CD4-positive, alpha-beta T cell treated with Interleukin-4 for 4 hours (primary cell): Measurements from ENCODE around the gene AFAP1.

Experiments
- DNase-seq: peaks from one replicate; pipeline ENCODE4 v3.0.0-alpha.2; 2020

AFAP1 gene

DNA sequence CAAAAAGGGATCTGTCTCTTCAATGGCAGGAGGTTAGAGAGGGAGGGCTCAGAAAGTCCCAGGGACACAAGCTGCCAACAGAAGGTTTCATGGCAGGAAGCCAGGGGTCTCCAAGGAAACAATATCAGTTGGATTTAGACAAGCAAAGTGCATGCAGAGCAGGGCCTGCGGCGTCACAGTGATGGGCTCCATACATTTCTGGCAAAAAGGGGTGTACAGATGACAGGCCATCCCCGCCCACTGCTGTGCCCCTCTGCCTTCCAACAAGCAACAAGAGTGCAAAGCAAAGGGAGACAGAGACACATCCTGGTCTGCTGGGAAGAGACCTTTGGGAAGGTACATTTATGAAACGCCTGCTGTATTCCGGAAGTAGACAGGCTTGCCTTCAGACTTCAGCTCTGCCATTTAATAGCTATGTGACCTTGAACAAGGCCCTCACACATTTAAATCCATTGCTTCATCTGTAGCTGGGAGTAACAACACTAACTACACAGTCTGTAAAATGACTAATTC, 121.2 kb downstream of the AFAP1 start:
- no peak for DNase-seq

DNA sequence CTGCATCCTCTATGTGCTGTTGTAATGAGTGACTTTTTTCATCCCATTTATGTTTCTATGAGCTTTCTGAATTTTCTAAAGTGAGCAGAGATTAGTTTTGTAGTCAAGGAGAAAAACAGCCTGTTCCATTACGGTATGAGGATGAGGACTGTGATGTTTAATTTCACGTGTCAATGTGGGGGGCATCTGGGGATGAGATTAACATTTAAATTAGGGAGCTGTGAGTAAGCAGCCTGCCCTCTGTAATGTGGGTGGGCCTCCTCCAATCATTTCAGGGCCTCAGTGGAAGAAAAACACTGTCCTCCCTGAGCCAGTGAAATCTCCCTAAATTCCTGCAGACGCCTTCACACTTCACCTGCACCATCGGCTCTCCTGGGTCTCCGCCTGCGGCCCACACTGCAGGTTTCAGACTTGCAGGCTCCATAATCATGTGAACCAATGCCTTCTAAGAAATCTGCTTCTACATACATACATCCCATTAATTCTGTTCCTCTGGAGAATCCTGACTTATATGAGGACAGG, 121.7 kb downstream of the AFAP1 start:
- no peak for DNase-seq

DNA sequence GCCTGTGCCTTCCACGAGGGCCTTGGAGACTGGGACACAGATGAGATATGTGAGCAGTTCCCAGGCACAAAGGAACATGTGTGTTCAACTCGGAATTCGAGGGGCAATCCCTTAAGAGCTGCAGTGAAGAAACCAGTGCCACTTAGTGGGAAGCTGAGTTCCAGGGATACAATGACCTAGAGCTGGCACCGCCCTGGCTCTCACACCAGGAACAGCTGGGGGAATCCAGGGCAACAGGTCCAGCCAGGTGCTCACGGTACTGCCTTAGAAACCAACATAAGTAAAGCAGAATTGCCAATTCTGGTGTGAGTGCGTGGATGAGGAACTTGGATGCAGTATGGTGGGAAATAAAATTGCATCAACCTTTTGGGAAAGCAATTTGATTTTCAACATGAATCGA, 122.9 kb downstream of the AFAP1 start:
- no peak for DNase-seq

DNA sequence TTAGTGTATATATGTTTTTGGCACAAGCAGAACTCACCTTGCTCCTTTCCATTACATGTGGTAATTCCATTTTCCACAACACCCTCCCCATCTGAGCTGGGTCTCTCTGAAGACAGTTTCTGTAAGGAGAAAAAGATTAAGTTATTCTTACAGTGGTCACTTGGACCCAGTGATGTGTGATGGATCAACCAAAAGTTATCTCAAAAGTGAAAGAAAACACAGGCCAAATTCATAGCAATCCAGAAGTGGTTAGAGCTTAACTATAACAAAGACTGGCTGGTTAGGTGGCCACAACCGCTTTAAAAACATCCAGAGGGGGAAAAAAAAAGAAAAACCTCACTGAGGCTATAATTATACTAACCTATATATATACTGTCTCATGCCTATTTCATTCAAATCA, 123.7 kb downstream of the AFAP1 start:
- DNase-seq = no peak

- no peak for DNase-seq
Measured at GRCh38 chr4:7815562-7815961, 124.1 kb downstream of the AFAP1 start.

GRCh38 chr4:7814451-7814850, 125.2 kb downstream of the AFAP1 start:
- no peak for DNase-seq

- no peak for DNase-seq
Measured at GRCh38 chr4:7813674-7814073, 126.0 kb downstream of the AFAP1 start.

- no peak for DNase-seq
Measured at GRCh38 chr4:7812921-7813320, 126.7 kb downstream of the AFAP1 start.

DNA sequence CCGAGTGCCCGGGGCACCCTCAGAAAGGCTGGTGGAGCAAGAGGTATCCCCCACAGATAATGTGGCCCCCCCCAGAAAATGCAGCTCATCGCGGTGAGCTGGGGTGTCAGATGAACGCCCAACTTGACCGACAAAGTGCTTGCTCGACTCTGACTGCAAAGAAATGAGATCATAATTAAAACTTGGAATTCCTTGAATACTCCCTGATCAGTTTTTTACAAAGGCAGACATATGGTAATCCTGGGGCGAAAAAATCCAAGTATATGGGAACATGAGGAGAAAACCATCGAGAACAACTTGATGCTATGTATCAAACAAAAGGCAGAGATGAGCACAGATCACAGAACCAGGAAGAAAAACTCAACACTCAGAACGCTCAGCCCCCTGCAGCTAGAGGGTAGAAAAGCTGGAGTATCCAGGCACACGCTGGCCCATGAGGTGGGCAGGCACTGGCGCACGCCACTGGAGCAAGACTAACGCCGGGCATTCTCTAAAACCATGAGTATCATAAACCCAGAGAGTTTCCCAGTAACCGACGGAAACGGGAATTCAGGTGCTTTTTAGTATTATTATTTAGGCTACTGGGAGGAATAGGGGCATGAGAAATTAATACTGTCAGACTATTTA, 127.3 kb downstream of the AFAP1 start:
- DNase-seq = no peak

- no peak for DNase-seq
Measured at GRCh38 chr4:7811536-7812191, 128.0 kb downstream of the AFAP1 start.

DNA sequence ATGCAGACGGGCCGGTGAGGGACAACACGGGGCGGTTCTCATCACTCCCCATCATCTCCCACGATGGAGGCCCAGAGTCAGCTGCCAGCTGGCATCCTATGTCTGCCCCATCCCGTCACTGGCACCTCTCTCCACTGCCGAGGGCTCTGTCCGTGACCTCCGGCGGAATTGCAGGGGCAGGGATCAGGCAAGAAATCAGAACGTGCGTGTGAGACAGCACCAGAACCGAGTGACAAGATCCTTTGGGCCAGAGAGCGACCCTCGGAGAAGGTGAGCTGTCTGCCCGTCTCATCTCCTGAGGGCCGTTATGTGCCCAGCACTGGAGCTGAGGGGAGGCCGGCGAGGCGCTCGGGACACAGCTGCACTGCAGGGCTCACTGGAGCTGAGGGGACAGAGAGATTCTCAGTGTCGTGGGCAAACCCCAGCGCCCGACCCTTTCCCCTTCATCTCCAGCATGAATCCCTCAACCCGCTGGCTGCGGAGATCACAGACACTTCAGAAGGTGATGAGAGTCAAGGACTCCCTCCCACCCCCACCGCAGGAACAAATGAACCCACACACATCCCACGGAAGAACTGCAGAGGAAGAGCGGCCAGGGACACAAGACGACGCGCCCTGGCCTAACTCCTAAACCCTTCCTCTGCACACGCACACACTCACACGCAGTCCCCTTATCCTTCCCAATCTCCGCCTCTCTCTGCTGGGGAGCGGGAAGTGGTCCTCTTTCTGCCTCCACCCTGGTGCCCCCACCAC, 128.7 kb downstream of the AFAP1 start:
- DNase-seq = no peak

GRCh38 chr4:7808752-7809151, 130.9 kb downstream of the AFAP1 start:
- DNase-seq = no peak

DNA sequence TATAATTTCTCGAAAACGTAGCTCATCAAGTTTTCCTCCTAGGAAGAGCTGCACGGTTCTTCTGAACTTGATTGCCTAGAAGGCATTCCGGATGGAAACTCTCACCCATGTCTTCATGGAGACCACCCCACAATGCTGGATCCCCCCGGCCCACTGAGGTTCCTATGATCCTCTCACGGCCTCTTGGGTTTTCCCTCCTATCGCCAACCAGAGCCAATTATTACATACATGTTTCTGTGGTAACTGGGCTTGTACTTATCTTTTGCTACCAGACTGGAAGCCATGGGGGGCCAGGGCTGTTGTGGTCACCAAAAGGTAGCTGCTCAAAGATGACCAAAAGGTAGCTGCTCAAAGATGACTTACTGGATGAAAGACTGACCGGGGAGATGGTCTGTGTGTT, 131.5 kb downstream of the AFAP1 start:
- DNase-seq = no peak

DNA sequence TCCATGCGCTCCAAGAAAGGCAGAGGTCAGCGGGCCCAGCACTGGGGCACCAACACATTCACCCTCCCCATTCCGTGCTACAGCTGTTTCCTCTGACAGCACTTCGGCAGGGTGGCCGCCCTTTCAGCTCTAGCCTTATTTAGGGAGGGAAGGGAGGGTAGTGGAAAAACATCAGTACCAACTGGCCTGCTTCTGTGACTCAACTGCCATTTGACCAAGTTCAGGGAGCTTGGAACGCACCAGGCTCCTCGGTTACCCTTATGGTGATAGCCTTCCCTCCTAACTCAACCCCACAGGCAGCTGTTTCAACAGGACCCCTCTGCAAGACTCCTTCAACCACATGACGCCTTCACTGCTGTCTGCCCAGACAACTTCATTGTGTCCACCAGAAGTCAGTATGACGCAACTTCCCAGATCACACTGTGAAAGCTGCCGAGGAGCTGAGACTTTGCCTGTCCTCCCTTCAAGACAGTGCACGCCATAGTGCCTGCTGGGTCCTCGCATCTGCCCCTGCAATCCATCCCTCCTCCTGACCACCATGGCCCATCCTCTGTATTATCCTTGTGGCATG, 132.2 kb downstream of the AFAP1 start:
- no peak for DNase-seq

DNA sequence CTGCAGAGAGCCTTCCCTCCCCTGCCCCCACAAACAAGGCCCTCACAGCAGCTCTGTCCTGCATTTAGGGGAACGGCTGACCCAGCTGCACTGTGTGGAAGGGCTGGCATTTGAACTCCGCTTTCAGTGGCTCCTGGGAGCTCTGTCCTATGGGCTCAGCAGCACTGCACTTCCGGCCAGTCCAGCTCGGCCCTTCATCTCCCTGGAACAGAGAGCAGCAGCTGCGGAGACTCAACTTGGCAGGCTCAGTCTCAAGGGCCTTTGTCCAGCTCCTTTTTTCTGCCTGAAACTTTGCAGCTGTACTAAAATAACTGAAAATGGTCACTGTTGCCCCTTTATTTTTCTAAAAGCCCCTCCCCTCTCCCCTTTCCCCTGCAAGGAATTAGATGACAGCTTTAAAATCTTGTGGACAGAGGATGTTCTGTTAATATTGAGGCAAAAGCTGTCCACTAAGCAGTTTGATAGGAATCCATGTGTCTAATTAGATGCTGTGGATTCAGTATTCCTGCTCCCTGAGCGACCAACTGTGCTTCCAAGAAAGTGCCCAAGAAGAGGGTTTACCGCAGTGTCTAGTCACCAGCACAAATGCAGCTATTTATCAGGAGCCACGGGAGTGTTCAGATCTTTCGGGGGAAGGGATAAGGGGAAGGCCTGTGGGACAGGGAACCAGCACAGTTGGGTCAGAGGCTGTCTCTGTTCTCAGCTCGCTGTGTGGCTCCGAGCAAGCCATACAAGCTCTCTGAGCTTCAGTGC, 133.1 kb downstream of the AFAP1 start:
- DNase-seq = no peak

GRCh38 chr4:7805533-7806337, 133.9 kb downstream of the AFAP1 start:
- DNase-seq = no peak

- DNase-seq = no peak
Measured at GRCh38 chr4:7804756-7805385, 134.8 kb downstream of the AFAP1 start.

- peak; percentile 74 for DNase-seq
Measured at GRCh38 chr4:7803992-7804755, 135.5 kb downstream of the AFAP1 start.

DNA sequence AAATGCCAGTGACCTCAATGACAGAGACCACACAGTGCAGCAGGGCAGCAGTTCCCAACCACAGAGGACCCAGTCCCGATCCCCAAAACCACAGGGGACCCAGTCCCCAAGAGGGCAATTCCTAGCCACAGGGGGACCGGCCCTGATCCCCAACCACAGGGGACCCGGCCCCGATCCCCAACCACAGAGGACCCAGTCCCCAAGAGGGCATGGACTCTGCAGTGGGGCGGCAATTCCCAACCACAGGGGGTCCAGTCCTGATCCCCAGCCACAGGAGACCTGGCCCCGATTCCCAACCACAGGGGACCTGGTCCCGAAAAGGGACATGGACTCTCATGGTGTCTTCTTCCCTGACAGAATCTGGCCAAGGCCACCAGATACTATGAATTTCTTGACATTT, 136.3 kb downstream of the AFAP1 start:
- no peak for DNase-seq

- DNase-seq = peak; percentile 82
Measured at GRCh38 chr4:7802093-7802726, 137.5 kb downstream of the AFAP1 start.
